ENCODE results near the gene ZBTB8A. TPM values are rescaled to one million over a fixed set of nuclear protein-coding genes. Genes with fewer than 3 reads are reported as not detected.
A peak's percentile ranks its signal among the peaks of the same experiment; 100 is the strongest.

The ZBTB8A gene
- polyA plus RNA-seq, 3 donors: 0.08 TPM; not detected in 2

GRCh38 chr1:32518976-32519375 is 20.3 kb upstream of the ZBTB8A start:
- Histone ChIP-seq H3K36me3 (replicated peaks in 1 of 2; ENCODE audit: control insufficient read depth in 1 of 2, insufficient read depth in 2 of 2, low read length in 2 of 2) (no peaks in the 10 kb centered on the region), H3K4me1 (ENCODE audit: control insufficient read depth in 1 of 2, insufficient read depth in 2 of 2, low read length in 2 of 2) (peaks cover 4 to 5% of the 10 kb centered on the region in 2 donors), H2AFZ (ENCODE audit: insufficient read depth, low read depth, low read length, poor library complexity, severe bottlenecking) (no peak overlapping the region), H3K9ac (ENCODE audit: insufficient read depth, low read length, poor library complexity, severe bottlenecking) (no peak overlapping the region), H3K4me2 (replicated peaks; ENCODE audit: extremely low read depth, low read length, poor library complexity, severe bottlenecking) (no peak overlapping the region), H3K4me3 (replicated peaks in 1 of 3; ENCODE audit: low read depth in 2 of 3, low read length in 3 of 3) (no peak overlapping the region), H3K9me3 (replicated peaks in 1 of 2; ENCODE audit: control insufficient read depth in 1 of 2, insufficient read depth in 1 of 2, low read length in 2 of 2) (no peaks in the 10 kb centered on the region), H3K27ac (ENCODE audit: low read depth in 1 of 2, low read length in 2 of 2) (no peak overlapping the region), H4K20me1 (ENCODE audit: insufficient read depth, low read length) (no peaks in the 10 kb centered on the region), H3K79me2 (ENCODE audit: insufficient read depth, low read length) (no peaks in the 10 kb centered on the region), H3K27me3 (ENCODE audit: control insufficient read depth in 2 of 2, insufficient read depth in 2 of 2, low read length in 2 of 2) (no peaks in the 10 kb centered on the region)
- intact Hi-C loops (cut with micrococcal nuclease): loop anchor here (5.0 to 10.0 kb wide), 2 partner anchors 253 to 356 kb away; partner anchors contain the start of gene FNDC5 (in 1 of the 2)
- H3K4me3 Mint-ChIP-seq: no peak overlapping the region
- DNase-seq: no peak
- H3K9me3 Mint-ChIP-seq: peaks cover 0 to 2% (median 0%) of the 10 kb centered on the region in 7 donors
- H3K36me3 Mint-ChIP-seq: no peaks in the 10 kb centered on the region
- peaks cover 8 to 10% (median 10%) of the 10 kb centered on the region in 3 donors for H3K27me3 Mint-ChIP-seq (ENCODE audit: low read depth in 3 of 3)
- peaks cover 3% of the 10 kb centered on the region for H3K4me1 Mint-ChIP-seq
- no peak for TF ChIP-seq CTCF (IDR thresholded peaks at IDR 0.05)
- no CpG with 5 or more reads among the region's 4 CpGs for WGBS (ENCODE audit: insufficient coverage)
- no peak overlapping the region for H3K27ac Mint-ChIP-seq

- no peak for TF ChIP-seq CTCF (IDR thresholded peaks at IDR 0.05)
- Histone ChIP-seq H2AFZ (ENCODE audit: insufficient read depth, low read depth, low read length, poor library complexity, severe bottlenecking) (peak overlapping the region; percentile 46), H3K79me2 (ENCODE audit: insufficient read depth, low read length) (no peaks in the 10 kb centered on the region), H3K36me3 (replicated peaks in 1 of 2; ENCODE audit: control insufficient read depth in 1 of 2, insufficient read depth in 2 of 2, low read length in 2 of 2) (no peaks in the 10 kb centered on the region), H3K4me3 (replicated peaks in 1 of 3; ENCODE audit: low read depth in 2 of 3, low read length in 3 of 3) (no peak overlapping the region), H3K27me3 (ENCODE audit: control insufficient read depth in 2 of 2, insufficient read depth in 2 of 2, low read length in 2 of 2) (no peaks in the 10 kb centered on the region), H4K20me1 (ENCODE audit: insufficient read depth, low read length) (no peaks in the 10 kb centered on the region), H3K4me1 (ENCODE audit: control insufficient read depth in 1 of 2, insufficient read depth in 2 of 2, low read length in 2 of 2) (peaks cover 4 to 5% of the 10 kb centered on the region in 2 donors), H3K9ac (ENCODE audit: insufficient read depth, low read length, poor library complexity, severe bottlenecking) (peak overlapping the region; percentile 1), H3K4me2 (replicated peaks; ENCODE audit: extremely low read depth, low read length, poor library complexity, severe bottlenecking) (peak overlapping the region; percentile 44), H3K9me3 (replicated peaks in 1 of 2; ENCODE audit: control insufficient read depth in 1 of 2, insufficient read depth in 1 of 2, low read length in 2 of 2) (no peaks in the 10 kb centered on the region), H3K27ac (ENCODE audit: low read depth in 1 of 2, low read length in 2 of 2) (no peak overlapping the region)
- H3K27me3 Mint-ChIP-seq (ENCODE audit: low read depth in 3 of 3): peaks cover 4 to 10% (median 10%) of the 10 kb centered on the region in 3 donors
- H3K9me3 Mint-ChIP-seq: peaks cover 0 to 2% (median 0%) of the 10 kb centered on the region in 7 donors
- intact Hi-C loops (cut with micrococcal nuclease): loop anchor here in 1 of 2 donors (2.0 kb wide), 1 partner anchor 252 kb away; no protein-coding TSS in a partner anchor
- peaks cover 3% of the 10 kb centered on the region for H3K4me1 Mint-ChIP-seq
- H3K36me3 Mint-ChIP-seq: no peaks in the 10 kb centered on the region
- DNase-seq: no peak
- H3K4me3 Mint-ChIP-seq: peak overlapping the region; percentile 10 to 75
- no peak overlapping the region for H3K27ac Mint-ChIP-seq
- 95% methylated on average over 2 of the region's 6 CpGs for WGBS (ENCODE audit: insufficient coverage)
Observed at GRCh38 chr1:32521165-32521564, 18.1 kb upstream of the ZBTB8A start.
